GM19397 (cell line): Measurements from ENCODE around the gene PITX2.
"Not testable (repeated sequence)": the region's sequence is repeated elsewhere in the genome, so short reads cannot be mapped to it uniquely, and the experiment has no call there.

Source experiments
- ATAC-seq: cut with Tn5 transposase; IDR thresholded peaks from one replicate; pipeline ENCODE4 v1.9.1; 2021; ENCODE audit warnings: mild to moderate bottlenecking, moderate library complexity; ENCODE audit not compliant: unreplicated experiment

The PITX2 gene

GRCh38 chr4:110613745-110614144 is 9.1 kb downstream of the PITX2 start:
- ATAC-seq: no peak

- no peak for ATAC-seq
These were observed 10.1 kb downstream of the PITX2 start for GRCh38 chr4:110612631-110613269.

- no peak for ATAC-seq
These were observed 10.9 kb downstream of the PITX2 start for GRCh38 chr4:110611968-110612447.

- ATAC-seq: peak; percentile 85
These were observed 11.7 kb downstream of the PITX2 start for GRCh38 chr4:110610940-110611831.

- peak; percentile 6 for ATAC-seq
These were observed 12.3 kb downstream of the PITX2 start for GRCh38 chr4:110610620-110610939.

- ATAC-seq: no peak
These were observed 13.7 kb downstream of the PITX2 start for GRCh38 chr4:110609044-110609750.

- no peak for ATAC-seq
These were observed 17.8 kb downstream of the PITX2 start for GRCh38 chr4:110605077-110605476.

- no peak for ATAC-seq
These were observed 20.8 kb downstream of the PITX2 start for GRCh38 chr4:110602061-110602460.

- no peak for ATAC-seq
These were observed 25.3 kb downstream of the PITX2 start for GRCh38 chr4:110597582-110597981.

GRCh38 chr4:110596431-110596830 is 26.4 kb downstream of the PITX2 start:
- ATAC-seq: no peak

- no peak for ATAC-seq
These were observed 27.3 kb downstream of the PITX2 start for GRCh38 chr4:110595583-110595982.

- no peak for ATAC-seq
These were observed 33.6 kb downstream of the PITX2 start for GRCh38 chr4:110589297-110589696.

- ATAC-seq: no peak
These were observed 35.1 kb downstream of the PITX2 start for GRCh38 chr4:110587666-110588285.

- ATAC-seq: no peak
These were observed 36.6 kb downstream of the PITX2 start for GRCh38 chr4:110586131-110586850.

- not testable (repeated sequence) for ATAC-seq
These were observed 46.2 kb downstream of the PITX2 start for GRCh38 chr4:110576696-110577095.
